Astrocyte (in vitro differentiated cells and primary cell): Measurements from ENCODE around the gene COMMD4. TPM values are rescaled to one million over a fixed set of nuclear protein-coding genes. Genes with fewer than 3 reads are reported as not detected.

Experiments
- DNase-seq: peaks from one replicate; pipeline ENCODE4 v3.0.0-alpha.2; 2010; ENCODE audit warnings: low read depth
- FAIRE-seq: peaks from 2 replicates; lab custom pipeline; 2011; peaks lifted over from hg19 to GRCh38; lab: Jason Lieb, UNC
- H2AFZ ChIP-seq: 2 replicates; pipeline ENCODE4 v1.6.0; 2012; ENCODE audit warnings: low read depth, low read length, inconsistent platforms
- H3K27ac ChIP-seq: 2 replicates; pipeline ENCODE4 v1.5.1; 2011; ENCODE audit warnings: low read depth, low read length, inconsistent platforms
- H3K27me3 ChIP-seq: 2 replicates; pipeline ENCODE4 v1.6.0; 2011; ENCODE audit warnings: low read length, inconsistent platforms; ENCODE audit not compliant: insufficient read depth
- H3K36me3 ChIP-seq: 2 replicates; pipeline ENCODE4 v1.5.1; 2011; ENCODE audit warnings: low read length, inconsistent platforms; ENCODE audit not compliant: insufficient read depth
- H3K4me1 ChIP-seq: 2 replicates; pipeline ENCODE4 v1.5.1; 2011; ENCODE audit warnings: low read length, inconsistent platforms; ENCODE audit not compliant: insufficient read depth
- H3K4me2 ChIP-seq: 2 replicates; pipeline ENCODE4 v1.6.0; 2012; ENCODE audit warnings: low read length, inconsistent platforms
- H3K4me3 ChIP-seq: 2 replicates; pipeline ENCODE4 v1.5.1; 2011; ENCODE audit warnings: low read depth, mild to moderate bottlenecking, low read length, inconsistent platforms; ENCODE audit not compliant: insufficient read depth
- H3K79me2 ChIP-seq: 2 replicates; pipeline ENCODE4 v1.6.0; 2012; ENCODE audit warnings: mild to moderate bottlenecking, low read length, inconsistent platforms; ENCODE audit not compliant: insufficient read depth
- H3K9ac ChIP-seq: 2 replicates; pipeline ENCODE4 v1.6.0; 2012; ENCODE audit warnings: mild to moderate bottlenecking, low read length, inconsistent platforms
- H3K9me3 ChIP-seq: 2 replicates; pipeline ENCODE4 v1.5.1; 2012; ENCODE audit warnings: low read depth, mild to moderate bottlenecking, low read length, inconsistent platforms; ENCODE audit not compliant: insufficient read depth
- H4K20me1 ChIP-seq: 2 replicates; pipeline ENCODE4 v1.6.0; 2012; ENCODE audit warnings: low read length, inconsistent platforms; ENCODE audit not compliant: insufficient read depth
- H3K27ac Mint-ChIP-seq: one replicate; pipeline ENCODE4 v1.8.0; 2021; ENCODE audit warnings: mild to moderate bottlenecking, mixed read lengths; ENCODE audit not compliant: unreplicated experiment
- H3K27me3 Mint-ChIP-seq: one replicate; pipeline ENCODE4 v1.8.0; 2021; ENCODE audit warnings: low read depth, mixed read lengths; ENCODE audit not compliant: unreplicated experiment
- H3K36me3 Mint-ChIP-seq: one replicate; pipeline ENCODE4 v1.8.0; 2021; ENCODE audit warnings: low read depth, mixed read lengths; ENCODE audit not compliant: unreplicated experiment
- H3K4me1 Mint-ChIP-seq: one replicate; pipeline ENCODE4 v1.8.0; 2021; ENCODE audit warnings: low read depth, mixed read lengths; ENCODE audit not compliant: unreplicated experiment
- H3K4me3 Mint-ChIP-seq: one replicate; pipeline ENCODE4 v1.8.0; 2021; ENCODE audit warnings: mild to moderate bottlenecking, moderate library complexity, mixed read lengths; ENCODE audit not compliant: unreplicated experiment
- H3K9me3 Mint-ChIP-seq: one replicate; pipeline ENCODE4 v1.8.0; 2021; ENCODE audit warnings: mild to moderate bottlenecking, mixed read lengths; ENCODE audit not compliant: unreplicated experiment
- EZH2 ChIP-seq: IDR thresholded peaks from 2 replicates; pipeline ENCODE4 v1.6.1; 2012; ENCODE audit warnings: mild to moderate bottlenecking, low read length, inconsistent platforms; ENCODE audit not compliant: insufficient read depth
- total RNA-seq: library from RNA; stranded (reverse); gene quantifications from 2 replicates; pipeline ENCODE4 v1.2.1, GENCODE V29; 2021
- TF ChIP-seq, protein P1 (sequence below): IDR thresholded peaks from 2 replicates; pipeline ENCODE4 v1.5.1; 2011; ENCODE audit warnings: low read depth, mild to moderate bottlenecking, inconsistent platforms, low read length, moderate library complexity; ENCODE audit not compliant: insufficient read depth

COMMD4 gene
- total RNA-seq, 1 donor from 2014 or later: 61.0 TPM

DNA sequence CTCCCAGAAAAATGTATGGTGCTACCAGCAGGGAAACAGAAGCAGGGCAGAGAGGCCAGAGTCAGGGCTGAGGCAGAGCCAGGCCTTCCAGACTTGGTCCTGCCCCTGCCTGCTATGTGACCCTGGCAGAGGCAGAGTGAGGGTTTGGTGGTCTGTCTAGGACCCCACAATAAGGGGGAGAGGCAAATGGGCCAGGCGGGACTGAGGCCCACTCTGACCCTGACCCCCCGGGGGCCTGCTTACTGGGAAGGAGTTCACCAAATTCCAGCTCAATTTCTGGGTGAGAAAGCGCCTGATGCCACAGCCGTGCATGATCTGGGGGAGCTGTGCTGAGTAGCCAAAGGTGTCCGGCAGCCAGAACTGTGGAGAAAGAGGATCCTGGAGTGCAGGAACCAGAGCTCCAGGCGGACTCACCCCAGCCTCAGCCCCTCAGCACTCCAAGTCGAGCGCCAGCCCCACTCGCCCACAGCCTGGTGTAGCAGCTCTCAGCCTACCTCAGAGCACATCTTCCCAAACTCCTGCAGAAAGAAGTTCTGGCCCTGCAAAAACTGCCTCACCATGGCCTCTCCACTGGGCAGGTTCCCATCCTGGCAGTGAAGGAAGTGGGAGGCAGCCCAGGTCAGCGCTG, 25.6 kb downstream of the COMMD4 start:
- FAIRE-seq: no peak
- no peak overlapping the region for H3K4me3 Mint-ChIP-seq
- H3K36me3 ChIP-seq: peaks cover 22% of the 10 kb centered on the region

DNA sequence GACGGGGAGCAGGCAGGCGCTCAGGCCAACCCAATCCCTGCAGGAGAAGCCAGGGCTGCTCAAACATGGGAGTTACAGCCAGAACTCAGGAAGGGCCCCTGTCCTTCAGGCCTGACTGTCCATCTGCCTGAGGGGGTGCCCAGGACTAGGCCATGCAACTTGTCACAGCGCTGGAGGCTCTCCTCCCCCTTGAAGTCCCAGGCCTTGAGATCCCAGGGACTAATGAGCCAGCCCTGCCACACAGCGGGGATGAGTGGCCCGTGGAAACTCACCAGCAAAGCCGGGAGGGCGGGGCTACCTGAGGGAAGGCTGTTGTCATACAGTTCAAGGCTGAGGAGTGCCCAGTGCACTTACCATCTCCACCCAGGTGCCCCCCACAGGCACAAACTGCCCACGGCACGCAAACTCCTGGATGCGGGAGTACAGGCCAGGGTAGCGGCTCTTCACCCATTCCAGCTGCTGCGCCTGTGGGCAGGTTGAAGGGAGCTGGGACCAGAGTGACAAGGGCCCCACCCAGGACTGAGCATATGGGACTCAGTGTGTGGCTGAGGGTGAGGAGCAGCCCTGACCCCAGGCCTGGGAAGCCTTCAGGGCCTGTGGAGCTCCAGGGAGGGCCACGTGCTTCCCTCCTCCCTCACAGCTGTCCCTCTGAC, 26.3 kb downstream of the COMMD4 start:
- Histone ChIP-seq H3K4me1 (no peaks in the 10 kb centered on the region), H3K27ac (no peak overlapping the region), H4K20me1 (peaks cover 18% of the 10 kb centered on the region), H3K9me3 (no peaks in the 10 kb centered on the region), H3K79me2 (no peaks in the 10 kb centered on the region), H3K4me2 (no peak overlapping the region), H3K4me3 (no peak overlapping the region), H3K9ac (no peak overlapping the region), H3K36me3 (peaks cover 21% of the 10 kb centered on the region), H3K27me3 (no peaks in the 10 kb centered on the region), H2AFZ (no peak overlapping the region)
- Mint-ChIP-seq H3K27ac (no peak overlapping the region), H3K36me3 (peaks cover 12% of the 10 kb centered on the region), H3K9me3 (no peaks in the 10 kb centered on the region), H3K4me1 (peaks cover 3% of the 10 kb centered on the region), H3K27me3 (no peaks in the 10 kb centered on the region), H3K4me3 (no peak overlapping the region)
- no peak for TF ChIP-seq EZH2
- TF ChIP-seq, protein P1, sequence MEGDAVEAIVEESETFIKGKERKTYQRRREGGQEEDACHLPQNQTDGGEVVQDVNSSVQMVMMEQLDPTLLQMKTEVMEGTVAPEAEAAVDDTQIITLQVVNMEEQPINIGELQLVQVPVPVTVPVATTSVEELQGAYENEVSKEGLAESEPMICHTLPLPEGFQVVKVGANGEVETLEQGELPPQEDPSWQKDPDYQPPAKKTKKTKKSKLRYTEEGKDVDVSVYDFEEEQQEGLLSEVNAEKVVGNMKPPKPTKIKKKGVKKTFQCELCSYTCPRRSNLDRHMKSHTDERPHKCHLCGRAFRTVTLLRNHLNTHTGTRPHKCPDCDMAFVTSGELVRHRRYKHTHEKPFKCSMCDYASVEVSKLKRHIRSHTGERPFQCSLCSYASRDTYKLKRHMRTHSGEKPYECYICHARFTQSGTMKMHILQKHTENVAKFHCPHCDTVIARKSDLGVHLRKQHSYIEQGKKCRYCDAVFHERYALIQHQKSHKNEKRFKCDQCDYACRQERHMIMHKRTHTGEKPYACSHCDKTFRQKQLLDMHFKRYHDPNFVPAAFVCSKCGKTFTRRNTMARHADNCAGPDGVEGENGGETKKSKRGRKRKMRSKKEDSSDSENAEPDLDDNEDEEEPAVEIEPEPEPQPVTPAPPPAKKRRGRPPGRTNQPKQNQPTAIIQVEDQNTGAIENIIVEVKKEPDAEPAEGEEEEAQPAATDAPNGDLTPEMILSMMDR: no peak
- DNase-seq: no peak
- FAIRE-seq: no peak

More for the DNA sequence above, 25.6 kb downstream of the COMMD4 start:
- Mint-ChIP-seq H3K27me3 (no peaks in the 10 kb centered on the region), H3K36me3 (peaks cover 12% of the 10 kb centered on the region), H3K27ac (no peak overlapping the region), H3K4me1 (peaks cover 3% of the 10 kb centered on the region), H3K9me3 (no peaks in the 10 kb centered on the region)
- no peaks in the 10 kb centered on the region for H3K4me1 ChIP-seq
- TF ChIP-seq, protein P1: no peak
- TF ChIP-seq EZH2: no peak
- peaks cover 12% of the 10 kb centered on the region for H4K20me1 ChIP-seq
- H2AFZ ChIP-seq: no peak overlapping the region
- H3K4me3 ChIP-seq: no peak overlapping the region
- DNase-seq: no peak
- no peaks in the 10 kb centered on the region for H3K79me2 ChIP-seq
- H3K27me3 ChIP-seq: no peaks in the 10 kb centered on the region
- H3K9ac ChIP-seq: no peak overlapping the region
- H3K27ac ChIP-seq: no peak overlapping the region
- no peaks in the 10 kb centered on the region for H3K9me3 ChIP-seq
- H3K4me2 ChIP-seq: no peak overlapping the region
